ENCODE data around the gene MOV10. TPM values are rescaled to one million over a fixed set of nuclear protein-coding genes. Genes with fewer than 3 reads are reported as not detected.

Gene MOV10
- total and polyA plus RNA-seq, 9 of the 15 experiments (the other 6 are each of a cell fraction or from before 2014, with no cell fraction given): 16.7 to 105 (median 49.5) TPM

- TF ChIP-seq FIP1L1 (IDR thresholded peaks at IDR 0.05; ENCODE audit: low read depth, low read length, poor library complexity, severe bottlenecking): peak; percentile 51
- TF ChIP-seq FOXM1 (IDR thresholded peaks at IDR 0.05; ENCODE audit: low read depth): no peak
- TF ChIP-seq FOXM1 (CRISPR knock-in tag; IDR thresholded peaks at IDR 0.05; ENCODE audit: low read depth): no peak
- no peak for TF ChIP-seq OTX1 (CRISPR knock-in tag; IDR thresholded peaks at IDR 0.05)
- TF ChIP-seq RBFOX2 (IDR thresholded peaks at IDR 0.05; ENCODE audit: low read depth, low read length): peak; percentile 57
- peak; percentile 39 for TF ChIP-seq KDM5B (IDR thresholded peaks at IDR 0.05; ENCODE audit: insufficient replicate concordance, low read depth, low read length)
- no peak for TF ChIP-seq LARP7 (IDR thresholded peaks at IDR 0.05)
- no peak for TF ChIP-seq MAFG (tag; conservative IDR thresholded peaks at IDR 0.05)
- TF ChIP-seq, protein P1, sequence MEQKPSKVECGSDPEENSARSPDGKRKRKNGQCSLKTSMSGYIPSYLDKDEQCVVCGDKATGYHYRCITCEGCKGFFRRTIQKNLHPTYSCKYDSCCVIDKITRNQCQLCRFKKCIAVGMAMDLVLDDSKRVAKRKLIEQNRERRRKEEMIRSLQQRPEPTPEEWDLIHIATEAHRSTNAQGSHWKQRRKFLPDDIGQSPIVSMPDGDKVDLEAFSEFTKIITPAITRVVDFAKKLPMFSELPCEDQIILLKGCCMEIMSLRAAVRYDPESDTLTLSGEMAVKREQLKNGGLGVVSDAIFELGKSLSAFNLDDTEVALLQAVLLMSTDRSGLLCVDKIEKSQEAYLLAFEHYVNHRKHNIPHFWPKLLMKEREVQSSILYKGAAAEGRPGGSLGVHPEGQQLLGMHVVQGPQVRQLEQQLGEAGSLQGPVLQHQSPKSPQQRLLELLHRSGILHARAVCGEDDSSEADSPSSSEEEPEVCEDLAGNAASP (IDR thresholded peaks at IDR 0.05): no peak
- no peak for TF ChIP-seq ZSCAN32 (CRISPR knock-in tag; IDR thresholded peaks at IDR 0.05)
- no peak; the same call in 1 of the 2 replicates for TF ChIP-seq VEZF1 (CRISPR knock-in tag; IDR thresholded peaks at IDR 0.05)
- TF ChIP-seq ZNF133 (CRISPR knock-in tag; IDR thresholded peaks at IDR 0.05): no peak
- TF ChIP-seq GATAD2A (IDR thresholded peaks at IDR 0.05): no peak
- TF ChIP-seq, protein P2, sequence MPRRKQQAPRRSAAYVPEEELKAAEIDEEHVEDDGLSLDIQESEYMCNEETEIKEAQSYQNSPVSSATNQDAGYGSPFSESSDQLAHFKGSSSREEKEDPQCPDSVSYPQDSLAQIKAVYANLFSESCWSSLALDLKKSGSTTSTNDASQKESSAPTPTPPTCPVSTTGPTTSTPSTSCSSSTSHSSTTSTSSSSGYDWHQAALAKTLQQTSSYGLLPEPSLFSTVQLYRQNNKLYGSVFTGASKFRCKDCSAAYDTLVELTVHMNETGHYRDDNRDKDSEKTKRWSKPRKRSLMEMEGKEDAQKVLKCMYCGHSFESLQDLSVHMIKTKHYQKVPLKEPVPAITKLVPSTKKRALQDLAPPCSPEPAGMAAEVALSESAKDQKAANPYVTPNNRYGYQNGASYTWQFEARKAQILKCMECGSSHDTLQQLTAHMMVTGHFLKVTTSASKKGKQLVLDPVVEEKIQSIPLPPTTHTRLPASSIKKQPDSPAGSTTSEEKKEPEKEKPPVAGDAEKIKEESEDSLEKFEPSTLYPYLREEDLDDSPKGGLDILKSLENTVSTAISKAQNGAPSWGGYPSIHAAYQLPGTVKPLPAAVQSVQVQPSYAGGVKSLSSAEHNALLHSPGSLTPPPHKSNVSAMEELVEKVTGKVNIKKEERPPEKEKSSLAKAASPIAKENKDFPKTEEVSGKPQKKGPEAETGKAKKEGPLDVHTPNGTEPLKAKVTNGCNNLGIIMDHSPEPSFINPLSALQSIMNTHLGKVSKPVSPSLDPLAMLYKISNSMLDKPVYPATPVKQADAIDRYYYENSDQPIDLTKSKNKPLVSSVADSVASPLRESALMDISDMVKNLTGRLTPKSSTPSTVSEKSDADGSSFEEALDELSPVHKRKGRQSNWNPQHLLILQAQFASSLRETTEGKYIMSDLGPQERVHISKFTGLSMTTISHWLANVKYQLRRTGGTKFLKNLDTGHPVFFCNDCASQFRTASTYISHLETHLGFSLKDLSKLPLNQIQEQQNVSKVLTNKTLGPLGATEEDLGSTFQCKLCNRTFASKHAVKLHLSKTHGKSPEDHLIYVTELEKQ (CRISPR knock-in tag; IDR thresholded peaks at IDR 0.05): no peak
- TF ChIP-seq POLR2G (IDR thresholded peaks at IDR 0.05; ENCODE audit: low read depth, low read length): peak; percentile 42; the same call in 1 of the 2 replicates
- TF ChIP-seq, protein P3, sequence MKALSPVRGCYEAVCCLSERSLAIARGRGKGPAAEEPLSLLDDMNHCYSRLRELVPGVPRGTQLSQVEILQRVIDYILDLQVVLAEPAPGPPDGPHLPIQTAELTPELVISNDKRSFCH (CRISPR knock-in tag; IDR thresholded peaks at IDR 0.05): no peak
- TF ChIP-seq, protein P3 (tag; IDR thresholded peaks at IDR 0.05): 0 out of 2 replicates have a peak, but pooled peaks have one; percentile 20
- TF ChIP-seq HIVEP1 (CRISPR knock-in tag; IDR thresholded peaks at IDR 0.05): no peak
- no peak for TF ChIP-seq ZNF717 (CRISPR knock-in tag; IDR thresholded peaks at IDR 0.05)
- TF ChIP-seq DDX20 (tag; IDR thresholded peaks at IDR 0.05; ENCODE audit: low read depth): no peak
- TF ChIP-seq FOXK1 (CRISPR knock-in tag; IDR thresholded peaks at IDR 0.05; ENCODE audit: borderline replicate concordance): no peak
- TF ChIP-seq BRD4 (IDR thresholded peaks at IDR 0.05): no peak
These were observed 40.1 kb downstream of the MOV10 start (continued) for GRCh38 chr1:112714313-112715263.
